Measurements from ENCODE around the gene ATRIP.
"Not testable (repeated sequence)": the region's sequence is repeated elsewhere in the genome, so short reads cannot be mapped to it uniquely, and the experiment has no call there.

ATRIP gene

GRCh38 chr3:48465531-48466378 lies 19.2 kb downstream of the ATRIP start:
- Mint-ChIP-seq H3K36me3 (peaks cover 5% of the 10 kb centered on the region), H3K9me3 (no peaks in the 10 kb centered on the region), H3K27me3 (no peaks in the 10 kb centered on the region), H3K4me1 (peaks cover 54% of the 10 kb centered on the region), H3K27ac (peak overlapping the region; percentile 95), H3K4me3 (peak overlapping the region; percentile 94)

GRCh38 chr3:48466386-48467109 lies 20.0 kb downstream of the ATRIP start:
- peaks cover 3% of the 10 kb centered on the region for H3K36me3 Mint-ChIP-seq
- no peaks in the 10 kb centered on the region for H3K27me3 Mint-ChIP-seq
- H3K4me1 Mint-ChIP-seq = peaks cover 54% of the 10 kb centered on the region
- peak overlapping the region; percentile 94 for H3K4me3 Mint-ChIP-seq
- no peaks in the 10 kb centered on the region for H3K9me3 Mint-ChIP-seq
- peak overlapping the region; percentile 95 for H3K27ac Mint-ChIP-seq

GRCh38 chr3:48467110-48467454 lies 20.5 kb downstream of the ATRIP start:
- Mint-ChIP-seq H3K27me3 (no peaks in the 10 kb centered on the region), H3K36me3 (peaks cover 3% of the 10 kb centered on the region), H3K4me1 (peaks cover 54% of the 10 kb centered on the region)

GRCh38 chr3:48467473-48468267 lies 21.1 kb downstream of the ATRIP start:
- peak overlapping the region; percentile 95 for H3K27ac Mint-ChIP-seq
- H3K36me3 Mint-ChIP-seq = peaks cover 3% of the 10 kb centered on the region
- no peaks in the 10 kb centered on the region for H3K27me3 Mint-ChIP-seq
- peaks cover 54% of the 10 kb centered on the region for H3K4me1 Mint-ChIP-seq
- H3K9me3 Mint-ChIP-seq = no peaks in the 10 kb centered on the region
- peak overlapping the region; percentile 94 for H3K4me3 Mint-ChIP-seq

More at GRCh38 chr3:48467110-48467454, 20.5 kb downstream of the ATRIP start:
- Mint-ChIP-seq H3K27ac (peak overlapping the region; percentile 95), H3K9me3 (no peaks in the 10 kb centered on the region), H3K4me3 (peak overlapping the region; percentile 94)

- peak overlapping the region; percentile 95 for H3K27ac Mint-ChIP-seq
- H3K36me3 Mint-ChIP-seq = peaks cover 3% of the 10 kb centered on the region
- H3K4me1 Mint-ChIP-seq = peaks cover 56% of the 10 kb centered on the region
- H3K27me3 Mint-ChIP-seq = no peaks in the 10 kb centered on the region
- peak overlapping the region; percentile 94 for H3K4me3 Mint-ChIP-seq
- H3K9me3 Mint-ChIP-seq = no peaks in the 10 kb centered on the region
These were observed 21.8 kb downstream of the ATRIP start for GRCh38 chr3:48468329-48468731.

- peak overlapping the region; percentile 89 for H3K27ac Mint-ChIP-seq
- peaks cover 3% of the 10 kb centered on the region for H3K36me3 Mint-ChIP-seq
- H3K4me3 Mint-ChIP-seq = peak overlapping the region; percentile 70
- H3K9me3 Mint-ChIP-seq = no peaks in the 10 kb centered on the region
- peaks cover 60% of the 10 kb centered on the region for H3K4me1 Mint-ChIP-seq
- H3K27me3 Mint-ChIP-seq = no peaks in the 10 kb centered on the region
These were observed 22.7 kb downstream of the ATRIP start for GRCh38 chr3:48469046-48469915.

- Mint-ChIP-seq H3K4me3 (peak overlapping the region; percentile 70), H3K27me3 (no peaks in the 10 kb centered on the region), H3K36me3 (peaks cover 3% of the 10 kb centered on the region), H3K9me3 (no peaks in the 10 kb centered on the region), H3K4me1 (peaks cover 65% of the 10 kb centered on the region), H3K27ac (peak overlapping the region; percentile 89)
These were observed 23.7 kb downstream of the ATRIP start for GRCh38 chr3:48470286-48470685.

GRCh38 chr3:48472673-48472922 lies 26.1 kb downstream of the ATRIP start:
- Mint-ChIP-seq H3K4me3 (peak overlapping the region; percentile 84), H3K36me3 (peaks cover 1% of the 10 kb centered on the region), H3K9me3 (no peaks in the 10 kb centered on the region), H3K4me1 (peaks cover 53% of the 10 kb centered on the region), H3K27me3 (no peaks in the 10 kb centered on the region), H3K27ac (peak overlapping the region; percentile 92)

GRCh38 chr3:48472923-48473616 lies 26.5 kb downstream of the ATRIP start:
- peak overlapping the region; percentile 92 for H3K27ac Mint-ChIP-seq

GRCh38 chr3:48473617-48473952 lies 27.0 kb downstream of the ATRIP start:
- H3K27me3 Mint-ChIP-seq = no peaks in the 10 kb centered on the region
- H3K9me3 Mint-ChIP-seq = no peaks in the 10 kb centered on the region
- H3K27ac Mint-ChIP-seq = peak overlapping the region; percentile 92
- peak overlapping the region; percentile 84 for H3K4me3 Mint-ChIP-seq
- H3K4me1 Mint-ChIP-seq = peaks cover 53% of the 10 kb centered on the region
- H3K36me3 Mint-ChIP-seq = no peaks in the 10 kb centered on the region

More at GRCh38 chr3:48472923-48473616, 26.5 kb downstream of the ATRIP start:
- Mint-ChIP-seq H3K4me1 (peaks cover 53% of the 10 kb centered on the region), H3K9me3 (no peaks in the 10 kb centered on the region), H3K36me3 (no peaks in the 10 kb centered on the region), H3K27me3 (no peaks in the 10 kb centered on the region), H3K4me3 (peak overlapping the region; percentile 84)

- H3K36me3 Mint-ChIP-seq, H3K4me3 Mint-ChIP-seq, H3K9me3 Mint-ChIP-seq, H3K27ac Mint-ChIP-seq, H3K27me3 Mint-ChIP-seq: not testable (repeated sequence)
- peaks cover 53% of the 10 kb centered on the region for H3K4me1 Mint-ChIP-seq
These were observed 27.5 kb downstream of the ATRIP start for GRCh38 chr3:48474031-48474430.

GRCh38 chr3:48474619-48475018 lies 28.1 kb downstream of the ATRIP start:
- no peaks in the 10 kb centered on the region for H3K36me3 Mint-ChIP-seq

GRCh38 chr3:48475188-48475587 lies 28.7 kb downstream of the ATRIP start:
- H3K4me1 Mint-ChIP-seq = peaks cover 50% of the 10 kb centered on the region
- peak overlapping the region; percentile 86 for H3K27ac Mint-ChIP-seq

More at GRCh38 chr3:48474619-48475018, 28.1 kb downstream of the ATRIP start:
- H3K4me3 Mint-ChIP-seq = peak overlapping the region; percentile 30
- peak overlapping the region; percentile 86 for H3K27ac Mint-ChIP-seq
- peaks cover 53% of the 10 kb centered on the region for H3K4me1 Mint-ChIP-seq
- H3K27me3 Mint-ChIP-seq = no peaks in the 10 kb centered on the region
- no peaks in the 10 kb centered on the region for H3K9me3 Mint-ChIP-seq

GRCh38 chr3:48476426-48477053 lies 30.0 kb downstream of the ATRIP start:
- no peaks in the 10 kb centered on the region for H3K9me3 Mint-ChIP-seq
- H3K36me3 Mint-ChIP-seq = no peaks in the 10 kb centered on the region
- no peak overlapping the region for H3K27ac Mint-ChIP-seq
- H3K27me3 Mint-ChIP-seq = no peaks in the 10 kb centered on the region
- peaks cover 44% of the 10 kb centered on the region for H3K4me1 Mint-ChIP-seq
- no peak overlapping the region for H3K4me3 Mint-ChIP-seq

More at GRCh38 chr3:48475188-48475587, 28.7 kb downstream of the ATRIP start:
- H3K4me3 Mint-ChIP-seq = no peak overlapping the region
- no peaks in the 10 kb centered on the region for H3K36me3 Mint-ChIP-seq
- H3K9me3 Mint-ChIP-seq = no peaks in the 10 kb centered on the region
- H3K27me3 Mint-ChIP-seq = no peaks in the 10 kb centered on the region
